HCT116 (cell line): Measurements from ENCODE around the gene CISD3. TPM values are rescaled to one million over a fixed set of nuclear protein-coding genes. Genes with fewer than 3 reads are reported as not detected.

Experiments
- ATAC-seq: fragments of 200-7000 bp; cut with Tn5 transposase; 2 replicates; pipeline ENCODE4 v1.9.1; 2020; ENCODE audit warnings: mild to moderate bottlenecking, moderate library complexity
- BruUV-seq: library from RNA; stranded (reverse); fragments of 400-500 nt; replicated peaks from 2 replicates; lab custom pipeline; 2021; lab: Mats Ljungman, UMichigan
- CTCF ChIA-PET: fragments of 300-600 bp; sonication (Branson Sonifier 250); formaldehyde crosslinking; loops from one replicate; lab custom pipeline; 2021; ENCODE audit warnings: antibody characterized with exemption; lab: Charles Lee
- POLR2A ChIA-PET: fragments of 300-600, 350-600 bp; sonication (Branson Sonifier 250); formaldehyde crosslinking; loops from one replicate; lab custom pipeline; 2021; ENCODE audit warnings: antibody characterized with exemption; lab: Charles Lee
- RAD21 ChIA-PET, 2 experiments: fragments of 300-600 bp; sonication (Branson Sonifier 250); formaldehyde crosslinking; loops; one replicate each; lab custom pipeline; 2023; ENCODE audit warnings: low total read pairs in 2 of 2; ENCODE audit not compliant: uncharacterized antibody in 2 of 2, unreplicated experiment in 2 of 2, low non-redundant PET in 1 of 2; lab: Charles Lee
- DNase-seq: peaks from one replicate; pipeline ENCODE4 v3.0.0-alpha.2; 2010; ENCODE audit warnings: low read depth, low spot score
- H2AFZ ChIP-seq: fragments of 200-600 bp; shearing (Covaris generic), sonication (generic); 2 replicates; pipeline ENCODE4 v1.6.1; 2017; ENCODE audit warnings: low read depth, mixed run types, mixed read lengths, antibody characterized with exemption, low read length; ENCODE audit not compliant: poor library complexity, severe bottlenecking
- H3K27ac ChIP-seq: 2 replicates; pipeline ENCODE4 v1.5.1; 2012; ENCODE audit warnings: low read depth, low read length
- H3K27me3 ChIP-seq: fragments of 200-600 bp; sonication (generic); 2 replicates; pipeline ENCODE4 v1.6.1; 2016; ENCODE audit warnings: mixed run types, low read length, mixed read lengths; ENCODE audit not compliant: insufficient read depth
- H3K36me3 ChIP-seq, 2 experiments: fragments of 200-500 bp in 1 of 2; fragments of 200-600 bp in 1 of 2; sonication (Bioruptor generic) in 1 of 2; sonication (generic) in 1 of 2; 2 replicates each; pipeline versions ENCODE4 v1.5.1 to v1.6.1; 2014 to 2016; ENCODE audit warnings: low read length in 2 of 2, inconsistent platforms in 1 of 2, mixed read lengths in 1 of 2, mixed run types in 1 of 2; ENCODE audit not compliant: insufficient read depth in 2 of 2, control insufficient read depth in 1 of 2
- H3K4me1 ChIP-seq, 2 experiments: fragments of 200-600 bp in 1 of 2; sonication (generic) in 1 of 2; 2 replicates each; pipeline versions ENCODE4 v1.5.1 to v1.6.1; 2012 to 2017; ENCODE audit warnings: low read length in 2 of 2, inconsistent platforms in 1 of 2, mild to moderate bottlenecking in 1 of 2, mixed read lengths in 1 of 2, mixed run types in 1 of 2, moderate library complexity in 1 of 2; ENCODE audit not compliant: insufficient read depth in 2 of 2, control insufficient read depth in 1 of 2
- H3K4me2 ChIP-seq: fragments of 200-600 bp; sonication (generic); 2 replicates; pipeline ENCODE4 v1.6.1; 2017; ENCODE audit warnings: mixed run types, low read length, mixed read lengths
- H3K4me3 ChIP-seq, 2 experiments: fragments of 200-600 bp in 1 of 2; sonication (generic) in 1 of 2; replicated peaks in 1 of 2; 2 replicates each; pipeline ENCODE4 v1.5.1; 2011 to 2016; ENCODE audit warnings: low read length in 2 of 2, control low read depth in 1 of 2, low read depth in 1 of 2, mild to moderate bottlenecking in 1 of 2, mixed read lengths in 1 of 2, mixed run types in 1 of 2
- H3K79me2 ChIP-seq: fragments of 200-600 bp; sonication (generic); 2 replicates; pipeline ENCODE4 v1.6.1; 2017; ENCODE audit warnings: mild to moderate bottlenecking, mixed run types, low read length, moderate library complexity, mixed read lengths; ENCODE audit not compliant: insufficient read depth
- H3K9ac ChIP-seq: fragments of 200-600 bp; sonication (generic); 2 replicates; pipeline ENCODE4 v1.6.1; 2016; ENCODE audit warnings: low read length, mixed read lengths
- H3K9me2 ChIP-seq: fragments of 200-600 bp; sonication (generic), shearing (Covaris generic); 2 replicates; pipeline ENCODE4 v1.6.1; 2017; ENCODE audit warnings: mixed run types, mild to moderate bottlenecking, moderate library complexity; ENCODE audit not compliant: insufficient read depth
- H3K9me3 ChIP-seq, 2 experiments: fragments of 200-500 bp in 1 of 2; fragments of 200-600 bp in 1 of 2; sonication (Bioruptor generic) in 1 of 2; sonication (generic) in 1 of 2; 2 replicates each; pipeline ENCODE4 v1.6.1; 2014 to 2017; ENCODE audit warnings: low read length in 2 of 2, mixed read lengths in 2 of 2, inconsistent platforms in 1 of 2, low read depth in 1 of 2, mild to moderate bottlenecking in 1 of 2, mixed run types in 1 of 2, moderate library complexity in 1 of 2; ENCODE audit not compliant: control insufficient read depth in 1 of 2, insufficient read depth in 1 of 2
- H4K20me1 ChIP-seq: fragments of 200-600 bp; sonication (generic), shearing (Covaris generic); 2 replicates; pipeline ENCODE4 v1.6.1; 2017; ENCODE audit warnings: mixed run types, mild to moderate bottlenecking, moderate library complexity; ENCODE audit not compliant: insufficient read depth
- CBX3 ChIP-seq: IDR thresholded peaks from 2 replicates; pipeline ENCODE4 v1.6.1; 2012; ENCODE audit warnings: low read depth
- EGR1 ChIP-seq: IDR thresholded peaks from 2 replicates; pipeline ENCODE4 v1.6.1; 2012; ENCODE audit warnings: low read depth
- ELF1 ChIP-seq: IDR thresholded peaks from 2 replicates; pipeline ENCODE4 v1.6.1; 2012; ENCODE audit warnings: low read depth, borderline replicate concordance
- EZH2 ChIP-seq: fragments of 200-600 bp; sonication (generic); IDR thresholded peaks from 2 replicates; pipeline ENCODE4 v1.6.1; 2017; ENCODE audit warnings: antibody characterized with exemption, mixed run types
- JUND ChIP-seq: IDR thresholded peaks from 2 replicates; pipeline ENCODE4 v1.6.1; 2012
- MAX ChIP-seq: IDR thresholded peaks from 2 replicates; pipeline ENCODE4 v1.6.1; 2012
- REST ChIP-seq: IDR thresholded peaks from 2 replicates; pipeline ENCODE4 v1.6.1; 2012; ENCODE audit warnings: low read depth
- YY1 ChIP-seq: IDR thresholded peaks from 2 replicates; pipeline ENCODE4 v1.6.1; 2011; ENCODE audit warnings: low read length, low read depth, moderate library complexity, mild to moderate bottlenecking; ENCODE audit not compliant: insufficient replicate concordance; ENCODE audit errors: extremely low read depth
- ZBTB33 ChIP-seq: IDR thresholded peaks from 2 replicates; pipeline ENCODE4 v1.6.1; 2011; ENCODE audit warnings: mild to moderate bottlenecking, low read length, moderate library complexity; ENCODE audit not compliant: insufficient replicate concordance; ENCODE audit errors: extremely low read depth
- intact Hi-C: fragments of 100-400 bp; cut with micrococcal nuclease; formaldehyde crosslinking; loops from 2 replicates; pipeline ENCODE4 v1.10.0; 2022
- total RNA-seq: library from RNA; stranded (reverse); gene quantifications from one replicate; pipeline ENCODE4 v1.2.1, GENCODE V29; 2021; ENCODE audit not compliant: unreplicated experiment
- TF ChIP-seq, protein P1 (sequence below): IDR thresholded peaks from 2 replicates; pipeline ENCODE4 v1.6.1; 2012

CISD3 gene
- total RNA-seq, 1 experiment from 2014 or later = 50.2 TPM

DNA sequence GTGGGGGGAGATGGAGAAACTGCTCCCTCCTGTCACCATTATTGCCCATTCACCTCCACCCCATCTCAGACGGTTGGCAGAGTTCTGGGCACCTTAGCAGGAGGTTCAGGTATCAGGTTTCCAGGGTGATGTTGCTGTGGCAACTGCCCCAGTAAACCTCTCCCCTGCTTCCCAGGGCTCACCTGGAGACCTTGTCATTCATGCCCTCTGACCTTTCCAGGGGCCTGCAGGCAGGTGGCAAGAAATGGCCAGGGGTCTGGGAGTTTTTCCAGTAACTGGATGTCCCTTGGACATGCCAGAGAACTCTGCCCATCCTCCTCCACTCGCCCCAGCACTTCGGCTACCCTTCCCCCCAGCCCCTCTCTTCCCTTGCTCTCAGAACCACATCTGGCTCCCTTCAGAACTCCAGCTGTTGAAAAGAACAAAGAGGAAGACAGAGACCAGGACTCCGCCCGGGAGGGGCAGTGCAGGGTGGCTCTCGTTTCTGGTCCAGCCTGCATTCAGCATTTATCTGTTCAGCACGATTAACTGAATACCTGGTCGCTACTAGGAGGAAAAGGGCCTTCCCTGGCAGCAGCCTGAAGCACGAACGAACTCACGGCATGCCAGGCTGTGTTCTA, 16.6 kb upstream of the CISD3 start:
- no peak for ATAC-seq
- Histone ChIP-seq H2AFZ (no peak overlapping the region), H3K4me3 (no peak overlapping the region), H3K79me2 (peaks cover 9% of the 10 kb centered on the region; the same call in 1 of the 2 replicates), H4K20me1 (no peaks in the 10 kb centered on the region), H3K36me3 (peaks cover 21 to 33% of the 10 kb centered on the region in 2 experiments; a peak in 3 of 4 replicates), H3K4me1 (peaks cover 0 to 10% of the 10 kb centered on the region in 2 experiments; a peak in 3 of 4 replicates), H3K4me2 (no peak overlapping the region), H3K27ac (no peak overlapping the region), H3K9me3 (no peaks in the 10 kb centered on the region), H3K9ac (no peak overlapping the region), H3K27me3 (no peaks in the 10 kb centered on the region), H3K9me2 (no peaks in the 10 kb centered on the region)
- DNase-seq = no peak
- no peak for TF ChIP-seq JUND
- TF ChIP-seq EZH2 = no peak
- no peak for TF ChIP-seq EGR1
- no peak for TF ChIP-seq CBX3
- no peak for TF ChIP-seq ZBTB33
- no peak for TF ChIP-seq MAX
- TF ChIP-seq, protein P1, sequence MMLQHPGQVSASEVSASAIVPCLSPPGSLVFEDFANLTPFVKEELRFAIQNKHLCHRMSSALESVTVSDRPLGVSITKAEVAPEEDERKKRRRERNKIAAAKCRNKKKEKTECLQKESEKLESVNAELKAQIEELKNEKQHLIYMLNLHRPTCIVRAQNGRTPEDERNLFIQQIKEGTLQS = no peak
- TF ChIP-seq REST = no peak
- no peak for TF ChIP-seq ELF1
- no peak for TF ChIP-seq YY1
- no TSS peak for BruUV-seq
- RAD21 ChIA-PET = no interaction called here
- POLR2A ChIA-PET = no interaction called here
- CTCF ChIA-PET = no interaction called here
- intact Hi-C loops = no loop called here
